Measurements from ENCODE around the gene MDN1.

Gene MDN1

GRCh38 chr6:89619567-89619966 lies 200.0 kb downstream of the MDN1 start:
- Histone ChIP-seq H3K9ac (ENCODE audit: low read length) (no peak overlapping the region), H3K79me2 (ENCODE audit: low read length) (no peaks in the 10 kb centered on the region), H3K4me2 (ENCODE audit: low read depth, low read length) (no peak overlapping the region), H3K36me3 (replicated peaks; ENCODE audit: insufficient read depth, low read length) (no peaks in the 10 kb centered on the region), H3K4me1 (ENCODE audit: low read length) (no peaks in the 10 kb centered on the region), H3K9me2 (replicated peaks; ENCODE audit: insufficient read depth, low read length) (no peaks in the 10 kb centered on the region), H2AFZ (ENCODE audit: low read length) (no peak overlapping the region), H3K27me3 (replicated peaks; ENCODE audit: insufficient read depth, low read length) (no peaks in the 10 kb centered on the region), H4K20me1 (ENCODE audit: insufficient read depth, low read length) (no peaks in the 10 kb centered on the region), H3K4me3 (ENCODE audit: low read length) (no peak overlapping the region), H3K27ac (ENCODE audit: low read length) (no peak overlapping the region), H3F3A (ENCODE audit: insufficient read depth, low read length) (no peaks in the 10 kb centered on the region), H3K9me3 (replicated peaks; ENCODE audit: insufficient read depth, low read length) (no peaks in the 10 kb centered on the region)
- no peak for TF ChIP-seq CTCF (IDR thresholded peaks at IDR 0.05; ENCODE audit: low read length)
- no peak for TF ChIP-seq EZH2 (optimal IDR thresholded peaks at IDR 0.05; ENCODE audit: low read depth, low read length)
- TF ChIP-seq EZH2phosphoT487 (IDR thresholded peaks at IDR 0.05; ENCODE audit: low read length), result no peak
- no peak for DNase-seq

- Histone ChIP-seq H3K36me3 (replicated peaks; ENCODE audit: insufficient read depth, low read length) (no peaks in the 10 kb centered on the region), H2AFZ (ENCODE audit: low read length) (no peak overlapping the region), H3K9me3 (replicated peaks; ENCODE audit: insufficient read depth, low read length) (no peaks in the 10 kb centered on the region), H3K4me3 (ENCODE audit: low read length) (no peak overlapping the region), H3K27me3 (replicated peaks; ENCODE audit: insufficient read depth, low read length) (no peaks in the 10 kb centered on the region), H3K4me1 (ENCODE audit: low read length) (no peaks in the 10 kb centered on the region), H3K4me2 (ENCODE audit: low read depth, low read length) (no peak overlapping the region), H3K9ac (ENCODE audit: low read length) (no peak overlapping the region), H3K27ac (ENCODE audit: low read length) (no peak overlapping the region), H3K9me2 (replicated peaks; ENCODE audit: insufficient read depth, low read length) (no peaks in the 10 kb centered on the region), H3K79me2 (ENCODE audit: low read length) (no peaks in the 10 kb centered on the region), H4K20me1 (ENCODE audit: insufficient read depth, low read length) (no peaks in the 10 kb centered on the region), H3F3A (ENCODE audit: insufficient read depth, low read length) (no peaks in the 10 kb centered on the region)
- TF ChIP-seq EZH2 (optimal IDR thresholded peaks at IDR 0.05; ENCODE audit: low read depth, low read length) (no peak), CTCF (IDR thresholded peaks at IDR 0.05; ENCODE audit: low read length) (no peak), EZH2phosphoT487 (IDR thresholded peaks at IDR 0.05; ENCODE audit: low read length) (no peak)
- DNase-seq, result no peak
Measured at GRCh38 chr6:89618026-89618425, 201.6 kb downstream of the MDN1 start.

- Histone ChIP-seq H4K20me1 (ENCODE audit: insufficient read depth, low read length) (no peaks in the 10 kb centered on the region), H3F3A (ENCODE audit: insufficient read depth, low read length) (peaks cover 3% of the 10 kb centered on the region; the same call in 1 of the 2 replicates), H3K79me2 (ENCODE audit: low read length) (no peaks in the 10 kb centered on the region), H3K9ac (ENCODE audit: low read length) (no peak overlapping the region), H3K4me1 (ENCODE audit: low read length) (peaks cover 8% of the 10 kb centered on the region), H2AFZ (ENCODE audit: low read length) (no peak overlapping the region), H3K4me3 (ENCODE audit: low read length) (no peak overlapping the region), H3K4me2 (ENCODE audit: low read depth, low read length) (no peak overlapping the region), H3K36me3 (replicated peaks; ENCODE audit: insufficient read depth, low read length) (no peaks in the 10 kb centered on the region), H3K27ac (ENCODE audit: low read length) (no peak overlapping the region), H3K9me3 (replicated peaks; ENCODE audit: insufficient read depth, low read length) (no peaks in the 10 kb centered on the region), H3K9me2 (replicated peaks; ENCODE audit: insufficient read depth, low read length) (no peaks in the 10 kb centered on the region), H3K27me3 (replicated peaks; ENCODE audit: insufficient read depth, low read length) (no peaks in the 10 kb centered on the region)
- no peak for DNase-seq
- TF ChIP-seq EZH2phosphoT487 (IDR thresholded peaks at IDR 0.05; ENCODE audit: low read length) (no peak), EZH2 (optimal IDR thresholded peaks at IDR 0.05; ENCODE audit: low read depth, low read length) (no peak), CTCF (IDR thresholded peaks at IDR 0.05; ENCODE audit: low read length) (no peak)
Measured at GRCh38 chr6:89616531-89616930, 203.1 kb downstream of the MDN1 start.
